Measurements from ENCODE around the gene ANKRD29.

DNA sequence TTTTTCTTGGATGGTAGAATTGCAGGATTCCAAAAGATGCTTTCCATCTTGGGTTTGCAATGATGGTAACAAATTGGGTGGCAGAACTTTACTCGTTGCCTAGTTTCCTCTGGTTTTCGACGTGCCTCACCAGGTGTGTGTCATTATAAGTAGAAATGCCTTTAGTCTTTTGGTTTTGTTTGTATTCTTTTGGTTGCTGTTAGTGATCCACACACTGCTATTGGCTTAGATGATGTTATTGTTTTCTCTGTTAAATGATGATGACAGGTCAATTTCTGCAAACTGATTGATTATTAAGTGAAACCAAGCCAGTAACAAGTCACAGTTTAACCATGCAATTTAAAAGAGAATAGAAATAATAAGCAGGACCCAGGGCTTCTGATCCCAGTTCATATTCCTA lies 20.4 kb upstream of the ANKRD29 start:
- TF ChIP-seq, protein P1, sequence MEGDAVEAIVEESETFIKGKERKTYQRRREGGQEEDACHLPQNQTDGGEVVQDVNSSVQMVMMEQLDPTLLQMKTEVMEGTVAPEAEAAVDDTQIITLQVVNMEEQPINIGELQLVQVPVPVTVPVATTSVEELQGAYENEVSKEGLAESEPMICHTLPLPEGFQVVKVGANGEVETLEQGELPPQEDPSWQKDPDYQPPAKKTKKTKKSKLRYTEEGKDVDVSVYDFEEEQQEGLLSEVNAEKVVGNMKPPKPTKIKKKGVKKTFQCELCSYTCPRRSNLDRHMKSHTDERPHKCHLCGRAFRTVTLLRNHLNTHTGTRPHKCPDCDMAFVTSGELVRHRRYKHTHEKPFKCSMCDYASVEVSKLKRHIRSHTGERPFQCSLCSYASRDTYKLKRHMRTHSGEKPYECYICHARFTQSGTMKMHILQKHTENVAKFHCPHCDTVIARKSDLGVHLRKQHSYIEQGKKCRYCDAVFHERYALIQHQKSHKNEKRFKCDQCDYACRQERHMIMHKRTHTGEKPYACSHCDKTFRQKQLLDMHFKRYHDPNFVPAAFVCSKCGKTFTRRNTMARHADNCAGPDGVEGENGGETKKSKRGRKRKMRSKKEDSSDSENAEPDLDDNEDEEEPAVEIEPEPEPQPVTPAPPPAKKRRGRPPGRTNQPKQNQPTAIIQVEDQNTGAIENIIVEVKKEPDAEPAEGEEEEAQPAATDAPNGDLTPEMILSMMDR (optimal IDR thresholded peaks at IDR 0.05 in 1 of 3, IDR thresholded peaks at IDR 0.05 in 1 of 3, conservative IDR thresholded peaks at IDR 0.05 in 1 of 3; ENCODE audit: extremely low read depth in 1 of 3, insufficient read depth in 2 of 3, low read length in 3 of 3): no peak
- TF ChIP-seq EZH2 (IDR thresholded peaks at IDR 0.05; ENCODE audit: low read length): no peak

All from keratinocyte (primary cell).